GM23338 (cell line): ENCODE measurements around the gene DTYMK. TPM values are rescaled to one million over a fixed set of nuclear protein-coding genes. Genes with fewer than 3 reads are reported as not detected.

Experiments used
- ATAC-seq: fragments of 200-7000 bp; cut with Tn5 transposase; 3 replicates; pipeline ENCODE4 v1.9.1; 2020
- DNase-seq: peaks from one replicate; pipeline ENCODE4 v3.0.0-alpha.2; 2015; ENCODE audit warnings: low spot score
- H2AFZ ChIP-seq: fragments of 200-600 bp; sonication (generic); 2 replicates; pipeline ENCODE4 v1.8.0; 2016; ENCODE audit warnings: antibody characterized with exemption, mild to moderate bottlenecking, moderate library complexity
- H3F3A ChIP-seq: fragments of 200-600 bp; sonication (generic); replicated peaks from 2 replicates; pipeline ENCODE4 v1.8.0; 2017; ENCODE audit warnings: antibody characterized with exemption, mixed run types, low read depth
- H3K27ac ChIP-seq: fragments of 200-600 bp; sonication (generic); 2 replicates; pipeline ENCODE4 v1.6.1; 2016; ENCODE audit warnings: low read depth
- H3K27me3 ChIP-seq: fragments of 200-600 bp; sonication (generic); 2 replicates; pipeline ENCODE4 v1.8.0; 2016; ENCODE audit warnings: mild to moderate bottlenecking, mixed run types, moderate library complexity; ENCODE audit not compliant: insufficient read depth
- H3K36me3 ChIP-seq: fragments of 200-600 bp; sonication (generic); 2 replicates; pipeline ENCODE4 v1.8.0; 2016; ENCODE audit warnings: mild to moderate bottlenecking; ENCODE audit not compliant: insufficient read depth
- H3K4me1 ChIP-seq: fragments of 200-600 bp; sonication (generic); 2 replicates; pipeline ENCODE4 v1.8.0; 2016; ENCODE audit warnings: mild to moderate bottlenecking, moderate library complexity; ENCODE audit not compliant: insufficient read depth
- H3K4me2 ChIP-seq: fragments of 200-600 bp; sonication (generic); 2 replicates; pipeline ENCODE4 v1.7.1; 2017; ENCODE audit warnings: mixed run types
- H3K4me3 ChIP-seq: fragments of 200-600 bp; sonication (generic); 2 replicates; pipeline ENCODE4 v1.6.1; 2016; ENCODE audit warnings: mixed run types
- H3K79me2 ChIP-seq: fragments of 200-600 bp; sonication (generic); replicated peaks from 2 replicates; pipeline ENCODE4 v1.8.0; 2017; ENCODE audit warnings: mild to moderate bottlenecking; ENCODE audit not compliant: insufficient read depth
- H3K9me2 ChIP-seq: fragments of 200-600 bp; sonication (generic); 2 replicates; pipeline ENCODE4 v1.8.0; 2017; ENCODE audit not compliant: insufficient read depth
- H4K20me1 ChIP-seq: fragments of 200-600 bp; sonication (generic); replicated peaks from 2 replicates; pipeline ENCODE4 v1.8.0; 2017; ENCODE audit warnings: mild to moderate bottlenecking; ENCODE audit not compliant: insufficient read depth
- H3K27ac Mint-ChIP-seq: 2 replicates; pipeline ENCODE4 v1.8.0; 2020; ENCODE audit warnings: inconsistent platforms, mild to moderate bottlenecking, moderate library complexity, mixed read lengths
- H3K27me3 Mint-ChIP-seq: 3 replicates; pipeline ENCODE4 v1.8.0; 2022; ENCODE audit warnings: low read depth, mild to moderate bottlenecking, moderate library complexity, mixed read lengths, inconsistent platforms; ENCODE audit not compliant: insufficient read depth, poor library complexity
- H3K36me3 Mint-ChIP-seq: 3 replicates; pipeline ENCODE4 v1.8.0; 2021; ENCODE audit warnings: low read depth, mild to moderate bottlenecking, inconsistent platforms, moderate library complexity, mixed read lengths
- H3K4me1 Mint-ChIP-seq: 3 replicates; pipeline ENCODE4 v1.8.0; 2020; ENCODE audit warnings: mild to moderate bottlenecking, inconsistent platforms, mixed read lengths
- H3K4me3 Mint-ChIP-seq: 3 replicates; pipeline ENCODE4 v1.8.0; 2021; ENCODE audit warnings: moderate library complexity, mild to moderate bottlenecking, inconsistent platforms, mixed read lengths
- H3K9me3 Mint-ChIP-seq: 3 replicates; pipeline ENCODE4 v1.8.0; 2020; ENCODE audit warnings: moderate library complexity, mild to moderate bottlenecking, inconsistent platforms, mixed read lengths
- CREB1 ChIP-seq: fragments of 250-450 bp; sonication (Bioruptor Pico); IDR thresholded peaks from 2 replicates; pipeline ENCODE4 v1.5.0; 2020; ENCODE audit warnings: low read depth, mild to moderate bottlenecking, moderate library complexity
- CTCF ChIP-seq, 2 experiments: fragments of 200-600 bp in 1 of 2; sonication (generic) in 1 of 2; conservative IDR thresholded peaks; 2 replicates each; pipeline versions ENCODE4 v1.5.1 to v1.6.1; 2016 to 2017; ENCODE audit warnings: antibody characterized with exemption in 2 of 2, low read depth in 2 of 2, mild to moderate bottlenecking in 2 of 2, moderate library complexity in 1 of 2
- ETS1 ChIP-seq: IDR thresholded peaks from 2 replicates; pipeline ENCODE4 v1.6.1; 2016; ENCODE audit warnings: antibody characterized with exemption
- EZH2 ChIP-seq: fragments of 200-600 bp; sonication (generic); IDR thresholded peaks from one replicate; pipeline ENCODE4 v1.8.0; 2017; ENCODE audit warnings: antibody characterized with exemption, mild to moderate bottlenecking, low read depth; ENCODE audit not compliant: unreplicated experiment
- EZH2phosphoT487 ChIP-seq: fragments of 200-600 bp; sonication (generic); IDR thresholded peaks from one replicate; pipeline ENCODE4 v1.8.1; 2018; ENCODE audit warnings: antibody characterized with exemption; ENCODE audit not compliant: unreplicated experiment
- NANOG ChIP-seq: IDR thresholded peaks from 2 replicates; pipeline ENCODE4 v1.6.1; 2016; ENCODE audit warnings: antibody characterized with exemption, borderline replicate concordance
- POLR2AphosphoS5 ChIP-seq: IDR thresholded peaks from 2 replicates; pipeline ENCODE4 v1.6.1; 2016; ENCODE audit warnings: antibody characterized with exemption, low read depth
- REST ChIP-seq: IDR thresholded peaks from one replicate; pipeline ENCODE4 v1.6.1; 2018; ENCODE audit warnings: antibody characterized with exemption; ENCODE audit not compliant: unreplicated experiment
- STAT1 ChIP-seq: IDR thresholded peaks from one replicate; pipeline ENCODE4 v1.6.1; 2016; ENCODE audit warnings: antibody characterized with exemption; ENCODE audit not compliant: unreplicated experiment
- ZNF331 ChIP-seq: fragments of 250-450 bp; sonication (Bioruptor Pico); IDR thresholded peaks from 2 replicates; pipeline ENCODE4 v1.5.0; 2020; ENCODE audit warnings: low read depth, mild to moderate bottlenecking, moderate library complexity
- polyA plus RNA-seq: library from polyadenylated mRNA; unstranded; fragments of >200 nt; fragmentation: Nextera tagmentation; extraction: Ambion mirVana; gene quantifications from 2 replicates; pipeline ENCODE4 v1.2.1, GENCODE V29; 2016
- total RNA-seq: library from RNA; depleted of rRNA; stranded (reverse); fragments of >200 nt; shearing (Covaris generic); gene quantifications from 2 replicates; pipeline ENCODE4 v1.2.3, GENCODE V29; 2014

The DTYMK gene
- total and polyA plus RNA-seq, 2 experiments from 2014 or later = 55.4 to 65.4 TPM

GRCh38 chr2:241668354-241668753 is 18.3 kb downstream of the DTYMK start:
- Mint-ChIP-seq H3K36me3 (peaks cover 45% of the 10 kb centered on the region), H3K4me3 (no peak overlapping the region), H3K27me3 (peaks cover 9% of the 10 kb centered on the region), H3K9me3 (no peaks in the 10 kb centered on the region; the same call in 2 of the 3 replicates), H3K27ac (no peak overlapping the region), H3K4me1 (peaks cover 4% of the 10 kb centered on the region; the same call in 2 of the 3 replicates)
- ATAC-seq (no peak), DNase-seq (no peak)
- H3K4me1 ChIP-seq = no peaks in the 10 kb centered on the region
- H3K79me2 ChIP-seq = no peaks in the 10 kb centered on the region
- H3K27ac ChIP-seq = no peak overlapping the region
- peaks cover 4% of the 10 kb centered on the region; the same call in 1 of the 2 replicates for H3K36me3 ChIP-seq
- TF ChIP-seq POLR2AphosphoS5 (no peak), ETS1 (no peak), STAT1 (no peak), EZH2phosphoT487 (no peak), EZH2 (no peak), ZNF331 (CRISPR knock-in tag) (no peak), CREB1 (no peak), REST (no peak), NANOG (no peak), CTCF (conservative IDR thresholded peaks at IDR 0.05; ENCODE audit: low read depth in 2 of 2) (no peak)
- no peak overlapping the region for H3K4me2 ChIP-seq
- 0 out of 2 replicates have a peak, but pooled peaks cover 2% of the 10 kb centered on the region for H3F3A ChIP-seq
- no peak overlapping the region for H3K4me3 ChIP-seq
- no peaks in the 10 kb centered on the region for H3K9me2 ChIP-seq
- H4K20me1 ChIP-seq = peaks cover 4% of the 10 kb centered on the region
- H3K27me3 ChIP-seq = no peaks in the 10 kb centered on the region
- H2AFZ ChIP-seq = no peak overlapping the region
